Esophagus squamous epithelium (tissue), 5 donors: Measurements from ENCODE around the gene POLR2M. TPM values are rescaled to one million over a fixed set of nuclear protein-coding genes. Genes with fewer than 3 reads are reported as not detected.

ENCODE experiments used
- DNase-seq: peaks from one replicate; lab custom pipeline; 2025; lab: John Stamatoyannopoulos, UW
- H3K27ac ChIP-seq, 4 donors: fragments of 200-600 bp; sonication (generic); one replicate each; pipeline ENCODE4 v1.5.1; 2016 to 2019; ENCODE audit warnings: mild to moderate bottlenecking in 1 of 4
- H3K27me3 ChIP-seq, 4 donors: fragments of 200-600 bp; sonication (generic); 1 replicate in 3 of 4; 2 replicates in 1 of 4; pipeline versions ENCODE4 v1.5.1 to v1.6.0; 2017 to 2021; ENCODE audit warnings: antibody characterized with exemption in 1 of 4
- H3K36me3 ChIP-seq, 3 donors: fragments of 200-600 bp; sonication (generic); one replicate each; pipeline ENCODE4 v1.5.1; 2016 to 2019
- H3K4me1 ChIP-seq, 3 donors: fragments of 200-600 bp; sonication (generic); one replicate each; pipeline ENCODE4 v1.5.1; 2017 to 2019
- H3K4me3 ChIP-seq, 4 donors: fragments of 200-600 bp; sonication (generic); 1 replicate in 3 of 4; 2 replicates in 1 of 4; pipeline ENCODE4 v1.5.1; 2016 to 2019; ENCODE audit warnings: mild to moderate bottlenecking in 2 of 4, moderate library complexity in 1 of 4
- H3K9me3 ChIP-seq, 3 donors: fragments of 200-600 bp; sonication (generic); one replicate each; pipeline ENCODE4 v1.5.1; 2016 to 2019
- CTCF ChIP-seq, 6 experiments: fragments of 450-650 bp in 4 of 6; fragments of 200-600 bp in 2 of 6; sonication (generic) in 2 of 6; IDR thresholded peaks; one replicate each; pipeline ENCODE4 v1.5.1; 2016 to 2019; ENCODE audit warnings: antibody characterized with exemption in 6 of 6, mild to moderate bottlenecking in 4 of 6, moderate library complexity in 4 of 6
- POLR2A ChIP-seq, 4 donors: fragments of 450-650 bp; IDR thresholded peaks; one replicate each; pipeline ENCODE4 v1.6.1; 2017; ENCODE audit warnings: antibody characterized with exemption in 4 of 4, mild to moderate bottlenecking in 4 of 4, moderate library complexity in 3 of 4
- WGBS, 2 donors: methylation state at CpG; one replicate each; pipeline ENCODE4 v1.1.5; 2018; 5-methylcytosine and 5-hydroxymethylcytosine counted together
- intact Hi-C: fragments of 100-400 bp; cut with DNase I; formaldehyde crosslinking; loops from one replicate; pipeline ENCODE4 v1.15.0; 2022
- total RNA-seq, 4 donors: library from RNA; depleted of rRNA; stranded (reverse); fragments of >200 nt; gene quantifications; one replicate each; pipeline ENCODE4 v1.1.0, GENCODE V29; 2016
- donor health status: DM: yes; HTN: yes; CAD: no.

The POLR2M gene
- total RNA-seq, 4 donors from 2014 or later = 14.5 to 839 (median 71.7) TPM

- no peak for DNase-seq
Measured at GRCh38 chr15:57751177-57751800, 44.8 kb downstream of the POLR2M start.

GRCh38 chr15:57752436-57752835 lies 45.9 kb downstream of the POLR2M start:
- WGBS, 2 donors = 61 to 75% methylated on average over 4 to 9 of the region's 9 CpGs
- Histone ChIP-seq H3K4me3 (peak overlapping the region in 1 of 4 donors; percentile 8), H3K27me3 (no peaks in the 10 kb centered on the region), H3K4me1 (peaks cover 0 to 7% (median 0%) of the 10 kb centered on the region in 3 donors), H3K27ac (no peak overlapping the region), H3K9me3 (no peaks in the 10 kb centered on the region), H3K36me3 (no peaks in the 10 kb centered on the region)
- TF ChIP-seq POLR2A (IDR thresholded peaks at IDR 0.05) = no peak
- TF ChIP-seq CTCF (IDR thresholded peaks at IDR 0.05) = no peak
- intact Hi-C loops = loop anchor here (5.0 kb wide), 1 partner anchor 110 kb away; no protein-coding TSS in a partner anchor
- no peak for DNase-seq

More at GRCh38 chr15:57751177-57751800, 44.8 kb downstream of the POLR2M start:
- H3K4me3 ChIP-seq = no peak overlapping the region
- H3K4me1 ChIP-seq = peaks cover 0 to 7% (median 0%) of the 10 kb centered on the region in 3 donors
- H3K9me3 ChIP-seq = no peaks in the 10 kb centered on the region
- H3K36me3 ChIP-seq = no peaks in the 10 kb centered on the region
- 27 to 32% methylated on average over 3 of the region's 3 CpGs for WGBS, 2 donors
- H3K27me3 ChIP-seq = no peaks in the 10 kb centered on the region
- TF ChIP-seq CTCF (IDR thresholded peaks at IDR 0.05) = peak in 5 of 6 experiments; percentile 13 to 45 (median 15)
- TF ChIP-seq POLR2A (IDR thresholded peaks at IDR 0.05) = no peak
- H3K27ac ChIP-seq = no peak overlapping the region
- intact Hi-C loops = loop anchor here (5.0 kb wide), 1 partner anchor 111 kb away; no protein-coding TSS in a partner anchor

GRCh38 chr15:57752840-57753239 lies 46.3 kb downstream of the POLR2M start:
- intact Hi-C loops = loop anchor here (5.0 kb wide), 1 partner anchor 109 kb away; no protein-coding TSS in a partner anchor
- Histone ChIP-seq H3K27me3 (no peaks in the 10 kb centered on the region), H3K36me3 (no peaks in the 10 kb centered on the region), H3K27ac (no peak overlapping the region), H3K4me3 (peak overlapping the region in 1 of 4 donors; percentile 8), H3K9me3 (no peaks in the 10 kb centered on the region), H3K4me1 (peaks cover 0 to 7% (median 0%) of the 10 kb centered on the region in 3 donors)
- WGBS, 2 donors = 48 to 69% methylated on average over 3 to 6 of the region's 9 CpGs
- TF ChIP-seq POLR2A (IDR thresholded peaks at IDR 0.05) = no peak
- no peak for TF ChIP-seq CTCF (IDR thresholded peaks at IDR 0.05)
- no peak for DNase-seq

- intact Hi-C loops = no loop called here
Measured at GRCh38 chr15:57756466-57756865, 50.0 kb downstream of the POLR2M start.

More at GRCh38 chr15:57756466-57756865, 50.0 kb downstream of the POLR2M start:
- no peak overlapping the region for H3K4me3 ChIP-seq
- no peak overlapping the region for H3K27ac ChIP-seq
- no peak for DNase-seq
- no peaks in the 10 kb centered on the region for H3K36me3 ChIP-seq
- peaks cover 0 to 7% (median 0%) of the 10 kb centered on the region in 3 donors for H3K4me1 ChIP-seq
- WGBS, 2 donors = 91 to 97% methylated on average over 3 of the region's 3 CpGs
- no peaks in the 10 kb centered on the region for H3K9me3 ChIP-seq
- no peaks in the 10 kb centered on the region for H3K27me3 ChIP-seq
- no peak for TF ChIP-seq CTCF (IDR thresholded peaks at IDR 0.05)
- TF ChIP-seq POLR2A (IDR thresholded peaks at IDR 0.05) = no peak
